HG03575 (cell line): ENCODE data around the gene IVL.

ENCODE experiments used
- ATAC-seq: cut with Tn5 transposase; IDR thresholded peaks from one replicate; pipeline ENCODE4 v1.9.1; 2021; ENCODE audit not compliant: unreplicated experiment, insufficient number of reproducible peaks, low FRiP score; ENCODE audit errors: extremely low read depth

Gene IVL

GRCh38 chr1:152886085-152886484 lies 22.3 kb upstream of the IVL start:
- no peak for ATAC-seq

GRCh38 chr1:152886758-152887409 lies 21.5 kb upstream of the IVL start:
- ATAC-seq = no peak

GRCh38 chr1:152888126-152888525 lies 20.2 kb upstream of the IVL start:
- ATAC-seq = no peak

GRCh38 chr1:152899027-152899426 lies 9.3 kb upstream of the IVL start:
- no peak for ATAC-seq

GRCh38 chr1:152899883-152900282 lies 8.5 kb upstream of the IVL start:
- ATAC-seq = no peak

GRCh38 chr1:152901631-152902030 lies 6.7 kb upstream of the IVL start:
- no peak for ATAC-seq

- ATAC-seq = no peak
Measured at GRCh38 chr1:152902636-152903035, 5.7 kb upstream of the IVL start.

GRCh38 chr1:152904688-152905440 lies 3.5 kb upstream of the IVL start:
- no peak for ATAC-seq

- no peak for ATAC-seq
Measured at GRCh38 chr1:152906023-152906565, 2.3 kb upstream of the IVL start.

GRCh38 chr1:152909206-152909605 lies 860 bp downstream of the IVL start:
- ATAC-seq = no peak

- no peak for ATAC-seq
Measured at GRCh38 chr1:152912471-152912870, 4.1 kb downstream of the IVL start.

GRCh38 chr1:152912900-152913299 lies 4.6 kb downstream of the IVL start:
- ATAC-seq = no peak

- no peak for ATAC-seq
Measured at GRCh38 chr1:152917794-152918193, 9.4 kb downstream of the IVL start.

- ATAC-seq = no peak
Measured at GRCh38 chr1:152919071-152919470, 10.7 kb downstream of the IVL start.

GRCh38 chr1:152924191-152924590 lies 15.8 kb downstream of the IVL start:
- ATAC-seq = no peak

GRCh38 chr1:152926091-152926490 lies 17.7 kb downstream of the IVL start:
- no peak for ATAC-seq

- ATAC-seq = no peak
Measured at GRCh38 chr1:152928671-152929070, 20.3 kb downstream of the IVL start.

- no peak for ATAC-seq
Measured at GRCh38 chr1:152932170-152932811, 23.9 kb downstream of the IVL start.

GRCh38 chr1:152933196-152933595 lies 24.9 kb downstream of the IVL start:
- no peak for ATAC-seq

- ATAC-seq = no peak
Measured at GRCh38 chr1:152940614-152941013, 32.3 kb downstream of the IVL start.
